ENCODE measurements around the gene RNF166.

DNA sequence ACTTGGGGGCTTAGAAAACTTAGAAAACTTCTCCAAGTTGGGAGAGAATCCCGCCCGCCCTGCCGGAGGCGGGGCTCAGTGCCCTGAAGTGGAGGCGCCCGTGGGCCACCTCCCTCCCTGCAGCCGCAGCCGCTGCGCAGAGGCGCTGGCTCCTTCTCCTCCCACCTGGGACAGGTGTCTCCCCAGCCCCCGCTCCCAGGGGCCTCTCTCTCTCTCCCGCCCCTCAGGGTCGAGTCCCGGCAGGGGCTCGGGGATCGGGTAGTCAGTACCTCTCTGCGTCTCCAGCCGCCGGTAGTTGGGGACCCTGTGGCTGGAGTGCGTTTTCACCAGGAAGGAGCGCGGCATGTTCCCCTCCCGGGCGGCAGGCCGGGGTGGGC lies 20.2 kb downstream of the RNF166 start:
- no peak for TF ChIP-seq CTCF (IDR thresholded peaks at IDR 0.05)
- TF ChIP-seq POLR2AphosphoS5 (IDR thresholded peaks at IDR 0.05; ENCODE audit: low read depth, low read length), result no peak
